ENCODE results near the gene ZNF592.

Gene ZNF592

GRCh38 chr15:84812842-84813241, 64.5 kb downstream of the ZNF592 start:
- no peak for DNase-seq

GRCh38 chr15:84813435-84813834, 65.0 kb downstream of the ZNF592 start:
- no peak for DNase-seq

GRCh38 chr15:84813931-84814330, 65.5 kb downstream of the ZNF592 start:
- DNase-seq = no peak

- DNase-seq = no peak
Observed at GRCh38 chr15:84814916-84815315, 66.5 kb downstream of the ZNF592 start.

- no peak for DNase-seq
Observed at GRCh38 chr15:84816694-84817465, 68.5 kb downstream of the ZNF592 start, which contains the start of gene ALPK3. ALPK3 (plus strand) TSS chr15:84817356; CDS start chr15:84817453, 97 bp downstream.

- no peak for DNase-seq
Observed at GRCh38 chr15:84817466-84818081, 69.2 kb downstream of the ZNF592 start.

- no peak for DNase-seq
Observed at GRCh38 chr15:84818261-84819131, 70.1 kb downstream of the ZNF592 start.

- no peak for DNase-seq
Observed at GRCh38 chr15:84819291-84819768, 70.9 kb downstream of the ZNF592 start.

GRCh38 chr15:84819791-84820190, 71.4 kb downstream of the ZNF592 start:
- no peak for DNase-seq

- no peak for DNase-seq
Observed at GRCh38 chr15:84821501-84822021, 73.2 kb downstream of the ZNF592 start.

- no peak for DNase-seq
Observed at GRCh38 chr15:84822653-84823281, 74.4 kb downstream of the ZNF592 start.

- no peak for DNase-seq
Observed at GRCh38 chr15:84823282-84823878, 75.0 kb downstream of the ZNF592 start.

- DNase-seq = no peak
Observed at GRCh38 chr15:84824260-84825007, 76.0 kb downstream of the ZNF592 start.

- DNase-seq = no peak
Observed at GRCh38 chr15:84826369-84826823, 78.0 kb downstream of the ZNF592 start.

GRCh38 chr15:84827246-84827645, 78.9 kb downstream of the ZNF592 start:
- DNase-seq = no peak

GRCh38 chr15:84828086-84828908, 79.9 kb downstream of the ZNF592 start:
- no peak for DNase-seq

GRCh38 chr15:84829428-84829827, 81.0 kb downstream of the ZNF592 start:
- DNase-seq = no peak

GRCh38 chr15:84830036-84830435, 81.6 kb downstream of the ZNF592 start:
- DNase-seq = no peak

GRCh38 chr15:84831028-84831427, 82.6 kb downstream of the ZNF592 start:
- DNase-seq = no peak

GRCh38 chr15:84831613-84832012, 83.2 kb downstream of the ZNF592 start:
- DNase-seq = no peak

Data from NCI-H187 treated with DMSO at 0.1 percent for 48 hours (cell line).